ENCODE results near the gene NOL4L.
A peak's percentile ranks its signal among the peaks of the same experiment; 100 is the strongest.

Gene NOL4L

GRCh38 chr20:32537657-32538525, 47.2 kb downstream of the NOL4L start:
- no peak for TF ChIP-seq SPI1 (IDR thresholded peaks at IDR 0.05; ENCODE audit: borderline replicate concordance, low read depth)
- no peak for TF ChIP-seq CTCF (IDR thresholded peaks at IDR 0.05; ENCODE audit: insufficient read depth, low read length)
- no peak for TF ChIP-seq GABPA (IDR thresholded peaks at IDR 0.05; ENCODE audit: low read depth)
- TF ChIP-seq POLR2AphosphoS5 (IDR thresholded peaks at IDR 0.05; ENCODE audit: low read depth), result no peak
- TF ChIP-seq REST (IDR thresholded peaks at IDR 0.05; ENCODE audit: insufficient replicate concordance, low read depth), result no peak
- no peak for DNase-seq (ENCODE audit: low read depth in 1 of 2, low spot score in 1 of 2)
- H3K27ac ChIP-seq (replicated peaks), result no peak overlapping the region
- H3K4me3 ChIP-seq (replicated peaks; ENCODE audit: insufficient read depth, low read length), result no peak overlapping the region
- H3K27me3 ChIP-seq (ENCODE audit: insufficient read depth, poor library complexity, severe bottlenecking), result no peaks in the 10 kb centered on the region

- no peak overlapping the region for H3K27ac ChIP-seq (replicated peaks)
- no peak for TF ChIP-seq REST (IDR thresholded peaks at IDR 0.05; ENCODE audit: insufficient replicate concordance, low read depth)
- TF ChIP-seq GABPA (IDR thresholded peaks at IDR 0.05; ENCODE audit: low read depth), result no peak
- TF ChIP-seq SPI1 (IDR thresholded peaks at IDR 0.05; ENCODE audit: borderline replicate concordance, low read depth), result no peak
- TF ChIP-seq CTCF (IDR thresholded peaks at IDR 0.05; ENCODE audit: insufficient read depth, low read length), result no peak
- DNase-seq (ENCODE audit: low read depth in 1 of 2, low spot score in 1 of 2), result peak in 1 of 2 experiments; percentile 30
- H3K27me3 ChIP-seq (ENCODE audit: insufficient read depth, poor library complexity, severe bottlenecking), result no peaks in the 10 kb centered on the region
- peak overlapping the region; percentile 42 for H3K4me3 ChIP-seq (replicated peaks; ENCODE audit: insufficient read depth, low read length)
These were observed 48.1 kb downstream of the NOL4L start for GRCh38 chr20:32536851-32537656.

- no peaks in the 10 kb centered on the region for H3K27me3 ChIP-seq (ENCODE audit: insufficient read depth, poor library complexity, severe bottlenecking)
- TF ChIP-seq GABPA (IDR thresholded peaks at IDR 0.05; ENCODE audit: low read depth) (no peak), SPI1 (IDR thresholded peaks at IDR 0.05; ENCODE audit: borderline replicate concordance, low read depth) (0 out of 2 replicates have a peak, but pooled peaks have one; percentile 9)
- H3K4me3 ChIP-seq (replicated peaks; ENCODE audit: insufficient read depth, low read length), result peak overlapping the region; percentile 42
- no peak overlapping the region for H3K27ac ChIP-seq (replicated peaks)
- DNase-seq (ENCODE audit: low read depth in 1 of 2, low spot score in 1 of 2), result peak; percentile 28 to 35
These were observed 48.9 kb downstream of the NOL4L start for GRCh38 chr20:32535953-32536823.

All from HL-60 (cell line).